Upper lobe of left lung (tissue), 6 donors: ENCODE measurements around the gene XBP1. TPM values are rescaled to one million over a fixed set of nuclear protein-coding genes. Genes with fewer than 3 reads are reported as not detected.

Experiments used
- ATAC-seq, 2 donors: fragments of 200-7000 bp; cut with Tn5 transposase; one replicate each; pipeline ENCODE4 v1.9.1; 2022; ENCODE audit warnings: mild to moderate bottlenecking in 2 of 2, moderate library complexity in 2 of 2; ENCODE audit not compliant: low FRiP score in 2 of 2
- DNase-seq, 2 donors: peaks; one replicate each; pipeline ENCODE4 v3.0.0-alpha.2; 2019 to 2020
- H3K27ac ChIP-seq, 4 donors: fragments of 200-600 bp; sonication (generic); one replicate each; pipeline ENCODE4 v1.5.1; 2016 to 2019
- H3K27me3 ChIP-seq, 4 donors: fragments of 200-600 bp; sonication (generic); one replicate each; pipeline ENCODE4 v1.5.1; 2017 to 2019
- H3K36me3 ChIP-seq, 4 donors: fragments of 200-600 bp; sonication (generic); one replicate each; pipeline ENCODE4 v1.5.1; 2016 to 2019
- H3K4me1 ChIP-seq, 4 donors: fragments of 200-600 bp; sonication (generic); one replicate each; pipeline ENCODE4 v1.5.1; 2018 to 2019
- H3K4me3 ChIP-seq, 4 donors: fragments of 200-600 bp; sonication (generic); one replicate each; pipeline ENCODE4 v1.5.1; 2017 to 2019; ENCODE audit warnings: mild to moderate bottlenecking in 2 of 4, moderate library complexity in 1 of 4
- H3K9me3 ChIP-seq, 4 donors: fragments of 200-600 bp; sonication (generic); one replicate each; pipeline ENCODE4 v1.5.1; 2018 to 2019
- CTCF ChIP-seq, 6 experiments: fragments of 450-650 bp in 4 of 6; fragments of 200-600 bp in 2 of 6; sonication (generic) in 2 of 6; IDR thresholded peaks; one replicate each; pipeline ENCODE4 v1.5.1; 2016 to 2019; ENCODE audit warnings: antibody characterized with exemption in 6 of 6
- EP300 ChIP-seq, 4 donors: sonication (generic); formaldehyde crosslinking; IDR thresholded peaks; one replicate each; pipeline ENCODE4 v1.5.1; 2017; ENCODE audit warnings: antibody characterized with exemption in 4 of 4, control low read depth in 2 of 4
- POLR2A ChIP-seq, 4 donors: fragments of 450-650 bp; IDR thresholded peaks; one replicate each; pipeline ENCODE4 v1.5.1; 2016 to 2017; ENCODE audit warnings: antibody characterized with exemption in 4 of 4, mild to moderate bottlenecking in 2 of 4
- POLR2AphosphoS5 ChIP-seq, 2 donors: sonication (generic); formaldehyde crosslinking; IDR thresholded peaks; one replicate each; pipeline ENCODE4 v1.5.1; 2017; ENCODE audit warnings: antibody characterized with exemption in 2 of 2
- WGBS, 2 donors: methylation state at CpG; one replicate each; pipeline ENCODE4 v1.1.5; 2017 to 2018; 5-methylcytosine and 5-hydroxymethylcytosine counted together
- total RNA-seq, 6 donors: library from RNA; depleted of rRNA in 4 of 6; stranded (reverse); fragments of >200 nt in 4 of 6; gene quantifications; one replicate each; pipeline versions ENCODE4 v1.1.0 to v1.2.1, GENCODE V29; 2016 to 2021
- donor health status: DM: no; HTN: no; CAD: no; lungs with moderate emphysema.
- donor health status: DM: no; HTN: yes; CAD: no; lungs with severe emphysema.

The XBP1 gene
- total RNA-seq, 6 donors from 2014 or later, result 208 to 377 (median 279) TPM

DNA sequence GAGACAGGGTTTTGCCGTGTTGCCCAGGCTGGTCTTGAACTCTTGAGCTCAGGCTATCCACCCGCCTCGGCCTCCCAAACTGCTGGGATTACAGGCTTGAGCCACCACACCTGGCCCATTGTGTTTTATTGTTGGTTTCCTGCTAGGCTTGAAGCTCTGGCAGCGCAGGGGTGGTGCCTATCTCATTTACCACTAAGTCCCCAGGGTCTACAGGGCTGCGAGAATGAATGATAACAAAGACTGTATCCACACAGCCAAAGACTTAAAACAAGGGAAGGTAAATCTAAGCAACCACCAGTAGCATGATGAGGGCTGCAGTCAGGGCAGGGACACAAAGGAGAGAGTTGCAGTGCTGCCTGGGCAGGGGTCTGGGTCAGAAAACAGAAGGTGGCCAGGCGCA lies 37.3 kb upstream of the XBP1 start:
- ATAC-seq, result no peak
- Histone ChIP-seq H3K27me3 (no peaks in the 10 kb centered on the region), H3K4me1 (no peaks in the 10 kb centered on the region), H3K4me3 (no peak overlapping the region), H3K36me3 (no peaks in the 10 kb centered on the region), H3K9me3 (no peaks in the 10 kb centered on the region), H3K27ac (no peak overlapping the region)
- TF ChIP-seq CTCF (IDR thresholded peaks at IDR 0.05) (no peak), POLR2A (IDR thresholded peaks at IDR 0.05) (no peak), POLR2AphosphoS5 (IDR thresholded peaks at IDR 0.05) (no peak), EP300 (IDR thresholded peaks at IDR 0.05) (no peak)
- no peak for DNase-seq
- 92 to 96% methylated on average over 6 of the region's 6 CpGs for WGBS, 2 donors

GRCh38 chr22:28835630-28836189 lies 35.3 kb upstream of the XBP1 start:
- 91 to 98% methylated on average over 5 to 11 of the region's 11 CpGs for WGBS, 2 donors
- ATAC-seq, result no peak

DNA sequence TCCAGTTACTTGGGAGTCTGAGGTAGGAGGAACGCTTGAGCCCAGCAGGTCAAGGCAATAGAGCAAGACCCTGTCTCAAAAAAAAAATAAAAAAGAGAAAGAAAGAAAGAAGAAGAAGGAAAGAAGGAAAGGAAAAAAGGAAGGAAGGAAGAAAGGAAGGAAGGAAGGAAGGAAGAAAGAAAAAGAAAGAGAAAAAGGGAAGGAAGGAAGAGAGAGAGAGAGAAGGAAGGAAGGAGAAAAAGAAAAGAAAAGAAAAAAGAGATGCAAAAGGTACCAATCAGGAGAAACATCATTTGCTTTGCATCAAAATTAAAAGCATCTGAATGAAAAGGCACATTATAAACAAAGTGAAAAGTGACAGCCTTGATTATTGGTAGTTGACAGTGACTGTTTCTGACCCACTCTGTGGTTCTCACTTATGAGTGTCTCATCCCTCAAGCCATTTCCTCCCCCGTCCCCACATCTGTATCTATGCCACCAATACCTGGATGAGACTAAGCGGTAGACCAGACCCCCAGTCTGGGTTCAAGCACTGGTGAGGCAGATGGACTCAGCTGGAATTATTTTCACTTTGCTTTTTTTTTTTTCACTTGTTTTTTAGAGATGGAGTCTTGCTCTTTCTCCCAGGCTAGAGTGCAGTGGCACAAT lies 33.0 kb upstream of the XBP1 start:
- no peak for ATAC-seq
- H3K4me1 ChIP-seq, result peaks cover 0 to 11% (median 5%) of the 10 kb centered on the region in 4 donors
- H3K36me3 ChIP-seq, result no peaks in the 10 kb centered on the region
- no peaks in the 10 kb centered on the region for H3K27me3 ChIP-seq
- H3K27ac ChIP-seq, result no peak overlapping the region
- WGBS, 2 donors, result 89 to 90% methylated on average over 3 of the region's 3 CpGs
- no peak overlapping the region for H3K4me3 ChIP-seq
- no peaks in the 10 kb centered on the region for H3K9me3 ChIP-seq
- TF ChIP-seq CTCF (IDR thresholded peaks at IDR 0.05), result no peak
- no peak for TF ChIP-seq EP300 (IDR thresholded peaks at IDR 0.05)
- TF ChIP-seq POLR2A (IDR thresholded peaks at IDR 0.05), result no peak
- TF ChIP-seq POLR2AphosphoS5 (IDR thresholded peaks at IDR 0.05), result no peak
- DNase-seq, result no peak

More at GRCh38 chr22:28835630-28836189, 35.3 kb upstream of the XBP1 start:
- no peaks in the 10 kb centered on the region for H3K27me3 ChIP-seq
- H3K36me3 ChIP-seq, result no peaks in the 10 kb centered on the region
- no peak for TF ChIP-seq CTCF (IDR thresholded peaks at IDR 0.05)
- no peak for TF ChIP-seq EP300 (IDR thresholded peaks at IDR 0.05)
- no peak for TF ChIP-seq POLR2AphosphoS5 (IDR thresholded peaks at IDR 0.05)
- TF ChIP-seq POLR2A (IDR thresholded peaks at IDR 0.05), result no peak
- H3K9me3 ChIP-seq, result no peaks in the 10 kb centered on the region
- DNase-seq, result peak in 1 of 2 donors; percentile 54
- H3K4me1 ChIP-seq, result no peaks in the 10 kb centered on the region
- H3K4me3 ChIP-seq, result no peak overlapping the region
- no peak overlapping the region for H3K27ac ChIP-seq

- Histone ChIP-seq H3K27ac (no peak overlapping the region), H3K9me3 (no peaks in the 10 kb centered on the region), H3K36me3 (no peaks in the 10 kb centered on the region), H3K27me3 (no peaks in the 10 kb centered on the region), H3K4me3 (no peak overlapping the region), H3K4me1 (peaks cover 0 to 11% (median 5%) of the 10 kb centered on the region in 4 donors)
- no peak for ATAC-seq
- 100% methylated on average over 1 of the region's 1 CpG for WGBS, 2 donors
- TF ChIP-seq POLR2A (IDR thresholded peaks at IDR 0.05), result no peak
- TF ChIP-seq POLR2AphosphoS5 (IDR thresholded peaks at IDR 0.05), result no peak
- TF ChIP-seq CTCF (IDR thresholded peaks at IDR 0.05), result no peak
- DNase-seq, result no peak
Observed at GRCh38 chr22:28832731-28833130, 32.4 kb upstream of the XBP1 start.
